IMR-90 (cell line): Measurements from ENCODE around the gene MICAL2. TPM values are rescaled to one million over a fixed set of nuclear protein-coding genes. Genes with fewer than 3 reads are reported as not detected.

Experiments used
- ATAC-seq: fragments of 200-7000 bp; cut with Tn5 transposase; 2 replicates; pipeline ENCODE4 v1.9.1; 2020; ENCODE audit warnings: low read depth, mild to moderate bottlenecking, moderate library complexity
- BruUV-seq: library from RNA; stranded (reverse); fragments of 400-500 nt; replicated peaks from 2 replicates; lab custom pipeline; 2021; lab: Mats Ljungman, UMichigan
- CTCF ChIA-PET: fragments of 300-600 bp; formaldehyde crosslinking; extraction: SDS; loops from one replicate; lab custom pipeline; 2021; ENCODE audit warnings: antibody characterized with exemption; lab: Yijun Ruan, JAX
- POLR2A ChIA-PET: fragments of 300-600 bp; sonication (Branson Sonifier 250); formaldehyde crosslinking; loops from one replicate; lab custom pipeline; 2022; ENCODE audit warnings: antibody characterized with exemption; ENCODE audit not compliant: unreplicated experiment; lab: Charles Lee
- DNase-seq: peaks from one replicate; pipeline ENCODE4 v3.0.0; 2013
- H2AFZ ChIP-seq: replicated peaks from 2 replicates; pipeline ENCODE3; 2013; ENCODE audit warnings: low read length, mild to moderate bottlenecking; ENCODE audit not compliant: poor library complexity
- H2AK5ac ChIP-seq: 2 replicates; pipeline ENCODE4 v1.6.1; 2013; ENCODE audit warnings: low read depth, low read length, inconsistent platforms
- H2AK9ac ChIP-seq: replicated peaks from 2 replicates; pipeline ENCODE3; 2013; ENCODE audit warnings: mild to moderate bottlenecking, low read depth, low read length, moderate library complexity; ENCODE audit not compliant: poor library complexity
- H2BK120ac ChIP-seq: 2 replicates; pipeline ENCODE4 v1.6.1; 2013; ENCODE audit warnings: low read depth, low read length, inconsistent platforms
- H2BK15ac ChIP-seq: 3 replicates; pipeline ENCODE4 v1.6.1; 2013; ENCODE audit warnings: low read depth, low read length, inconsistent platforms
- H2BK20ac ChIP-seq: 2 replicates; pipeline ENCODE4 v1.6.1; 2013; ENCODE audit warnings: low read depth, mild to moderate bottlenecking, inconsistent platforms, low read length, moderate library complexity
- H2BK5ac ChIP-seq: 2 replicates; pipeline ENCODE4 v1.6.1; 2013; ENCODE audit warnings: mild to moderate bottlenecking, low read depth, low read length, inconsistent platforms; ENCODE audit not compliant: poor library complexity, severe bottlenecking
- H3K14ac ChIP-seq: replicated peaks from 2 replicates; pipeline ENCODE4 v1.6.1; 2013; ENCODE audit warnings: low read depth, low read length, inconsistent platforms
- H3K18ac ChIP-seq: 2 replicates; pipeline ENCODE4 v1.6.1; 2013; ENCODE audit warnings: low read depth, low read length, control low read depth
- H3K23ac ChIP-seq: 2 replicates; pipeline ENCODE4 v1.6.1; 2013; ENCODE audit warnings: low read depth, low read length, inconsistent platforms
- H3K27ac ChIP-seq: 2 replicates; pipeline ENCODE4 v1.5.1; 2013; ENCODE audit warnings: mild to moderate bottlenecking, control low read depth, low read length; ENCODE audit not compliant: insufficient read depth
- H3K27me3 ChIP-seq: 2 replicates; pipeline ENCODE4 v1.6.1; 2013; ENCODE audit warnings: low read length; ENCODE audit not compliant: control insufficient read depth, insufficient read depth
- H3K36me3 ChIP-seq: 2 replicates; pipeline ENCODE4 v1.6.1; 2013; ENCODE audit warnings: low read length, mixed read lengths; ENCODE audit not compliant: control insufficient read depth, insufficient read depth
- H3K4ac ChIP-seq: 2 replicates; pipeline ENCODE4 v1.6.1; 2013; ENCODE audit warnings: low read depth, low read length, inconsistent platforms
- H3K4me1 ChIP-seq: 2 replicates; pipeline ENCODE4 v1.6.1; 2013; ENCODE audit warnings: low read length, mixed read lengths; ENCODE audit not compliant: control insufficient read depth, insufficient read depth
- H3K4me2 ChIP-seq: 2 replicates; pipeline ENCODE4 v1.6.1; 2013; ENCODE audit warnings: low read depth, mild to moderate bottlenecking, control low read depth, low read length, moderate library complexity
- H3K4me3 ChIP-seq: 2 replicates; pipeline ENCODE4 v1.5.1; 2013; ENCODE audit warnings: low read depth, mild to moderate bottlenecking, control low read depth, low read length, moderate library complexity; ENCODE audit not compliant: insufficient read depth
- H3K56ac ChIP-seq: 2 replicates; pipeline ENCODE4 v1.6.1; 2013; ENCODE audit warnings: low read length, inconsistent platforms; ENCODE audit not compliant: insufficient read depth; ENCODE audit errors: extremely low read depth
- H3K79me1 ChIP-seq, 2 experiments: 2 replicates each; pipeline ENCODE4 v1.6.1; 2013; ENCODE audit warnings: low read length in 2 of 2, inconsistent platforms in 1 of 2, low read depth in 1 of 2
- H3K9ac ChIP-seq: 2 replicates; pipeline ENCODE4 v1.6.1; 2013; ENCODE audit warnings: low read depth, low read length, control low read depth
- H3K9me1 ChIP-seq: 2 replicates; pipeline ENCODE4 v1.6.1; 2013; ENCODE audit warnings: low read length, inconsistent platforms; ENCODE audit not compliant: insufficient read depth
- H3K9me3 ChIP-seq: 2 replicates; pipeline ENCODE4 v1.6.1; 2013; ENCODE audit warnings: low read length; ENCODE audit not compliant: control insufficient read depth, insufficient read depth
- H4K20me1 ChIP-seq: 2 replicates; pipeline ENCODE4 v1.6.1; 2013; ENCODE audit warnings: low read length, inconsistent platforms; ENCODE audit not compliant: insufficient read depth
- H4K5ac ChIP-seq: 2 replicates; pipeline ENCODE4 v1.6.1; 2013; ENCODE audit warnings: mild to moderate bottlenecking, low read depth, low read length, control low read depth
- H4K8ac ChIP-seq, 2 experiments: 2 replicates each; pipeline ENCODE4 v1.6.1; 2013; ENCODE audit warnings: low read depth in 2 of 2, low read length in 2 of 2, control low read depth in 1 of 2, inconsistent platforms in 1 of 2
- H4K91ac ChIP-seq: 2 replicates; pipeline ENCODE4 v1.6.1; 2013; ENCODE audit warnings: low read depth, low read length, inconsistent platforms; ENCODE audit not compliant: insufficient read depth
- CEBPB ChIP-seq: IDR thresholded peaks from 2 replicates; pipeline ENCODE4 v1.6.1; 2012; ENCODE audit warnings: low read depth, low read length, improper control_type of control experiment
- MAFK ChIP-seq: IDR thresholded peaks from 2 replicates; pipeline ENCODE4 v1.6.1; 2012; ENCODE audit warnings: low read depth, low read length, improper control_type of control experiment
- MAZ ChIP-seq: IDR thresholded peaks from 2 replicates; pipeline ENCODE4 v1.6.1; 2012; ENCODE audit warnings: low read depth, mild to moderate bottlenecking, low read length, improper control_type of control experiment, moderate library complexity, borderline replicate concordance
- MXI1 ChIP-seq: IDR thresholded peaks from 2 replicates; pipeline ENCODE4 v1.6.1; 2012; ENCODE audit warnings: low read depth, mild to moderate bottlenecking, low read length, moderate library complexity, borderline replicate concordance
- NFE2L2 ChIP-seq: fragments of 150-350 bp; IDR thresholded peaks from 2 replicates; pipeline ENCODE4 v1.6.1; 2016; ENCODE audit warnings: low read depth, mild to moderate bottlenecking, low read length
- POLR2A ChIP-seq: IDR thresholded peaks from 2 replicates; pipeline ENCODE4 v1.6.1; 2012; ENCODE audit warnings: mild to moderate bottlenecking, low read depth, low read length
- RAD21 ChIP-seq: IDR thresholded peaks from 2 replicates; pipeline ENCODE4 v1.6.1; 2012; ENCODE audit warnings: low read length, improper control_type of control experiment
- RFX5 ChIP-seq: IDR thresholded peaks from 2 replicates; pipeline ENCODE4 v1.8.0; 2012; ENCODE audit warnings: low read depth, mild to moderate bottlenecking, low read length, moderate library complexity
- SMC3 ChIP-seq: fragments of 150-350 bp; IDR thresholded peaks from 2 replicates; pipeline ENCODE4 v1.6.1; 2016; ENCODE audit warnings: low read depth, mild to moderate bottlenecking, antibody characterized with exemption, low read length, moderate library complexity
- WGBS, 2 experiments: methylation state at CpG; one replicate each; pipeline versions ENCODE4 v1.1.5 to v1.1.7; 2013; ENCODE audit warnings: missing lambda C conversion rate in 2 of 2; ENCODE audit not compliant: insufficient read length in 1 of 2; ENCODE audit errors: extremely low coverage in 2 of 2; 5-methylcytosine and 5-hydroxymethylcytosine counted together
- dilution Hi-C: fragments of 300-500 bp; cut with HindIII; formaldehyde crosslinking; loops from one replicate; pipeline ENCODE4 v1.14.3; 2018; ENCODE audit warnings: low sequenced_read_pairs; ENCODE audit not compliant: unreplicated experiment
- in situ Hi-C: fragments of 300-500 bp; cut with MboI; formaldehyde crosslinking; loops from 3 replicates; pipeline ENCODE4 v1.14.3; 2019; ENCODE audit warnings: low sequenced_read_pairs, inconsistent platforms, mixed read lengths
- intact Hi-C: fragments of 100-400 bp; cut with micrococcal nuclease; formaldehyde crosslinking; loops from 2 replicates; pipeline ENCODE4 v1.10.0; 2022
- polyA plus RNA-seq, 3 experiments: library from polyadenylated mRNA; depleted of rRNA; stranded (reverse); fragments of >200 nt; gene quantifications; 2 replicates each; pipeline ENCODE4 v1.2.3, GENCODE V29; 2012; ENCODE audit warnings: low replicate concordance in 1 of 3
- total RNA-seq: library from RNA; depleted of rRNA; stranded (reverse); fragments of >200 nt; gene quantifications from 2 replicates; pipeline ENCODE4 v1.2.3, GENCODE V29; 2012
- TF ChIP-seq, protein P1 (sequence below): fragments of 150-350 bp; IDR thresholded peaks from 2 replicates; pipeline ENCODE4 v1.6.1; 2017; ENCODE audit warnings: mild to moderate bottlenecking, antibody characterized with exemption, low read length, low read depth
- TF ChIP-seq, protein P2 (sequence below): conservative IDR thresholded peaks from 2 replicates; pipeline ENCODE4 v1.5.1; 2012; ENCODE audit warnings: mild to moderate bottlenecking, low read depth, low read length, improper control_type of control experiment

The MICAL2 gene
- total and polyA plus RNA-seq, 2 of the 4 experiments (the other 2 are of a cell fraction): 170 to 336 TPM

DNA sequence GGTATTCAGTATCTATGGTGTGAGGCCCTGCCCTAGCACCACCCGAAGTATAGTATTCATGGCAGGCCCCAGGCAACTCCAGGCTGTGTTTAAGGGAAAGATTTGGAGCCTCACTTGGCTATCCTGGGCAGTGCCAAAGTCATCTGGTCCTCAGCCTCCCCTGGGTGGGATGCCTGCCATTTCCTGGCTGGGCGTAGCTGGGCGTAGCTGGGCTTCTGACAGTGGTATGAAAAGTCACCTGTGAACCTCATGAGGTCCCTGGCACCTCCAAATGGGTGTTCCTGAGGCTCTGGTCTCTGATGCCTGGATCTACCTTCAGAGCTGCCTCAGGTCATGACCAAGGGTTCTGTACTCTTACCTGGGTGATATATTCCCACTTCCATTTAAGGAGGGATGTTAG is 154.0 kb downstream of the MICAL2 start:
- no peak overlapping the region for H4K5ac ChIP-seq
- no TSS peak for BruUV-seq
- in situ Hi-C loops (loop anchor here (25.0 kb wide), 1 partner anchor 1477 kb away; no protein-coding TSS in a partner anchor), dilution Hi-C loops (no loop called here), intact Hi-C loops (no loop called here)
- no peak overlapping the region for H3K27ac ChIP-seq
- H4K8ac ChIP-seq: no peak overlapping the region
- H2BK20ac ChIP-seq: no peak overlapping the region
- no peak overlapping the region for H3K18ac ChIP-seq
- no peak overlapping the region for H3K4me2 ChIP-seq
- no CpG with 5 or more reads among the region's 3 CpGs for WGBS, 2 experiments
- no peak for ATAC-seq
- no peak overlapping the region for H3K4ac ChIP-seq
- no peak overlapping the region for H2AK9ac ChIP-seq
- peaks cover 7% of the 10 kb centered on the region for H3K4me1 ChIP-seq
- H2BK120ac ChIP-seq: no peak overlapping the region
- ChIA-PET POLR2A (no interaction called here), CTCF (no interaction called here)
- no peak for DNase-seq
- H4K20me1 ChIP-seq: no peaks in the 10 kb centered on the region
- no peak for TF ChIP-seq CEBPB
- TF ChIP-seq MAZ: no peak
- TF ChIP-seq MAFK: no peak
- TF ChIP-seq, protein P1, sequence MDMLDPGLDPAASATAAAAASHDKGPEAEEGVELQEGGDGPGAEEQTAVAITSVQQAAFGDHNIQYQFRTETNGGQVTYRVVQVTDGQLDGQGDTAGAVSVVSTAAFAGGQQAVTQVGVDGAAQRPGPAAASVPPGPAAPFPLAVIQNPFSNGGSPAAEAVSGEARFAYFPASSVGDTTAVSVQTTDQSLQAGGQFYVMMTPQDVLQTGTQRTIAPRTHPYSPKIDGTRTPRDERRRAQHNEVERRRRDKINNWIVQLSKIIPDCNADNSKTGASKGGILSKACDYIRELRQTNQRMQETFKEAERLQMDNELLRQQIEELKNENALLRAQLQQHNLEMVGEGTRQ: no peak
- no peak for TF ChIP-seq RAD21
- no peak for TF ChIP-seq NFE2L2
- TF ChIP-seq MXI1: no peak
- TF ChIP-seq SMC3: no peak
- TF ChIP-seq, protein P2, sequence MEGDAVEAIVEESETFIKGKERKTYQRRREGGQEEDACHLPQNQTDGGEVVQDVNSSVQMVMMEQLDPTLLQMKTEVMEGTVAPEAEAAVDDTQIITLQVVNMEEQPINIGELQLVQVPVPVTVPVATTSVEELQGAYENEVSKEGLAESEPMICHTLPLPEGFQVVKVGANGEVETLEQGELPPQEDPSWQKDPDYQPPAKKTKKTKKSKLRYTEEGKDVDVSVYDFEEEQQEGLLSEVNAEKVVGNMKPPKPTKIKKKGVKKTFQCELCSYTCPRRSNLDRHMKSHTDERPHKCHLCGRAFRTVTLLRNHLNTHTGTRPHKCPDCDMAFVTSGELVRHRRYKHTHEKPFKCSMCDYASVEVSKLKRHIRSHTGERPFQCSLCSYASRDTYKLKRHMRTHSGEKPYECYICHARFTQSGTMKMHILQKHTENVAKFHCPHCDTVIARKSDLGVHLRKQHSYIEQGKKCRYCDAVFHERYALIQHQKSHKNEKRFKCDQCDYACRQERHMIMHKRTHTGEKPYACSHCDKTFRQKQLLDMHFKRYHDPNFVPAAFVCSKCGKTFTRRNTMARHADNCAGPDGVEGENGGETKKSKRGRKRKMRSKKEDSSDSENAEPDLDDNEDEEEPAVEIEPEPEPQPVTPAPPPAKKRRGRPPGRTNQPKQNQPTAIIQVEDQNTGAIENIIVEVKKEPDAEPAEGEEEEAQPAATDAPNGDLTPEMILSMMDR: no peak
- TF ChIP-seq RFX5: no peak
- no peak for TF ChIP-seq POLR2A
- no peak overlapping the region for H2BK5ac ChIP-seq
- H3K9me1 ChIP-seq: peaks cover 22% of the 10 kb centered on the region
- H2BK15ac ChIP-seq: no peak overlapping the region
- H3K4me3 ChIP-seq: no peak overlapping the region
- H3K36me3 ChIP-seq: peaks cover 40% of the 10 kb centered on the region
- H3K23ac ChIP-seq: no peak overlapping the region
- peaks cover 9 to 44% of the 10 kb centered on the region in 2 experiments for H3K79me1 ChIP-seq
- H4K91ac ChIP-seq: no peak overlapping the region
- no peak overlapping the region for H3K9ac ChIP-seq
- no peak overlapping the region for H3K14ac ChIP-seq
- H3K9me3 ChIP-seq: no peaks in the 10 kb centered on the region
- H3K56ac ChIP-seq: no peak overlapping the region; the same call in 1 of the 2 replicates
- no peaks in the 10 kb centered on the region for H3K27me3 ChIP-seq
- H2AFZ ChIP-seq: no peak overlapping the region
- H2AK5ac ChIP-seq: no peak overlapping the region
